Measurements from ENCODE around the gene IMPG1.

Gene IMPG1

GRCh38 chr6:75884822-75885221 is 187.6 kb downstream of the IMPG1 start:
- no peak for DNase-seq

GRCh38 chr6:75882734-75883133 is 189.7 kb downstream of the IMPG1 start:
- DNase-seq: no peak

DNA sequence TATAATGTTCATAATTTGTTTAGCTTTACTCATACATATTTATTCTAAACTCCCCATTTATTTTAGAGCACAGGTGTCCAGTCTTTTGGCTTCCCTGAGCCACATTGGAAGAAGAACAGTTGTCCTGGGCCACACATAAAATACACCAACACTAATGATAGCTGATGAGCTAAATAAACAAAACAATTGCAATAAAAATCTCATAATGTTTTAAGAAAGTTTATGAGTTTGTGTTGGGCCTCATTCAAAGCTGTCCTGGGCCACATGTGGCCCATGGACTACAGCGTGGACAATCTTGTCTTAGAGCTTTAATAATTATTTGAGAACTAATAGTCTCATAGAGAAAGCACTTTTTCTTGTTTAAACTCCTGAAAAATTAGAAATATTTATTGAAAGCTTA is 192.2 kb downstream of the IMPG1 start:
- DNase-seq: no peak

- DNase-seq: no peak
Observed at GRCh38 chr6:75876152-75876551, 196.3 kb downstream of the IMPG1 start.

- no peak for DNase-seq
Observed at GRCh38 chr6:75874224-75874623, 198.2 kb downstream of the IMPG1 start.

All from C1 segment of cervical spinal cord (tissue), 14 donors.